Smooth muscle cell (in vitro differentiated cells): ENCODE results near the gene SEC14L5. TPM values are rescaled to one million over a fixed set of nuclear protein-coding genes. Genes with fewer than 3 reads are reported as not detected.
"Not testable (repeated sequence)": the region's sequence is repeated elsewhere in the genome, so short reads cannot be mapped to it uniquely, and the experiment has no call there.

Experiments
- DNase-seq: peaks from one replicate; lab custom pipeline; 2025; ENCODE audit not compliant: unreplicated experiment; lab: John Stamatoyannopoulos, UW
- H2AFZ ChIP-seq: fragments of 200-600 bp; sonication (generic); 2 replicates; pipeline ENCODE4 v1.6.0; 2016; ENCODE audit warnings: antibody characterized with exemption, low read depth, mild to moderate bottlenecking
- H3F3A ChIP-seq: fragments of 200-600 bp; sonication (generic); 2 replicates; pipeline ENCODE4 v1.6.0; 2017; ENCODE audit warnings: antibody characterized with exemption, low read depth
- H3K27ac ChIP-seq: fragments of 200-600 bp; sonication (generic); 2 replicates; pipeline ENCODE4 v1.5.1; 2016; ENCODE audit warnings: low read depth, mild to moderate bottlenecking
- H3K27me3 ChIP-seq: fragments of 200-600 bp; sonication (generic); 2 replicates; pipeline ENCODE4 v1.6.1; 2016; ENCODE audit warnings: low read depth, mild to moderate bottlenecking
- H3K36me3 ChIP-seq: fragments of 200-600 bp; sonication (generic); 2 replicates; pipeline ENCODE4 v1.5.1; 2016; ENCODE audit warnings: low read depth
- H3K4me1 ChIP-seq: fragments of 200-600 bp; sonication (generic); 2 replicates; pipeline ENCODE4 v1.5.1; 2016; ENCODE audit warnings: low read depth
- H3K4me2 ChIP-seq: fragments of 200-600 bp; sonication (generic); 2 replicates; pipeline ENCODE4 v1.6.0; 2016; ENCODE audit warnings: mild to moderate bottlenecking
- H3K4me3 ChIP-seq: fragments of 200-600 bp; sonication (generic); 2 replicates; pipeline ENCODE4 v1.5.1; 2016; ENCODE audit warnings: mild to moderate bottlenecking
- H3K79me2 ChIP-seq: fragments of 200-600 bp; sonication (generic); 2 replicates; pipeline ENCODE4 v1.6.0; 2016; ENCODE audit warnings: low read depth, mild to moderate bottlenecking
- H3K9ac ChIP-seq: fragments of 200-600 bp; sonication (generic); 2 replicates; pipeline ENCODE4 v1.6.0; 2016; ENCODE audit warnings: low read depth
- H3K9me3 ChIP-seq: fragments of 200-600 bp; sonication (generic); replicated peaks from 2 replicates; pipeline ENCODE4 v1.5.1; 2016; ENCODE audit warnings: low read depth
- H4K20me1 ChIP-seq: fragments of 200-600 bp; sonication (generic); 2 replicates; pipeline ENCODE4 v1.6.0; 2016; ENCODE audit warnings: low read depth
- CTCF ChIP-seq: fragments of 200-600 bp; sonication (generic); IDR thresholded peaks from 2 replicates; pipeline ENCODE4 v1.5.1; 2017; ENCODE audit warnings: borderline replicate concordance, mild to moderate bottlenecking, antibody characterized with exemption; ENCODE audit not compliant: insufficient read depth, poor library complexity, severe bottlenecking
- WGBS: methylation state at CpG from one replicate; pipeline ENCODE4 v1.1.7; 2016; ENCODE audit warnings: low lambda C conversion rate; 5-methylcytosine and 5-hydroxymethylcytosine counted together
- polyA plus RNA-seq: library from polyadenylated mRNA; unstranded; fragments of >200 nt; fragmentation: Nextera tagmentation; extraction: Ambion mirVana; gene quantifications from 2 replicates; pipeline ENCODE4 v1.2.1, GENCODE V29; 2016
- total RNA-seq: library from RNA; depleted of rRNA; stranded (reverse); fragments of >200 nt; gene quantifications from 2 replicates; pipeline ENCODE4 v1.2.3, GENCODE V29; 2014

The SEC14L5 gene
- total and polyA plus RNA-seq, 2 experiments from 2014 or later = not detected

DNA sequence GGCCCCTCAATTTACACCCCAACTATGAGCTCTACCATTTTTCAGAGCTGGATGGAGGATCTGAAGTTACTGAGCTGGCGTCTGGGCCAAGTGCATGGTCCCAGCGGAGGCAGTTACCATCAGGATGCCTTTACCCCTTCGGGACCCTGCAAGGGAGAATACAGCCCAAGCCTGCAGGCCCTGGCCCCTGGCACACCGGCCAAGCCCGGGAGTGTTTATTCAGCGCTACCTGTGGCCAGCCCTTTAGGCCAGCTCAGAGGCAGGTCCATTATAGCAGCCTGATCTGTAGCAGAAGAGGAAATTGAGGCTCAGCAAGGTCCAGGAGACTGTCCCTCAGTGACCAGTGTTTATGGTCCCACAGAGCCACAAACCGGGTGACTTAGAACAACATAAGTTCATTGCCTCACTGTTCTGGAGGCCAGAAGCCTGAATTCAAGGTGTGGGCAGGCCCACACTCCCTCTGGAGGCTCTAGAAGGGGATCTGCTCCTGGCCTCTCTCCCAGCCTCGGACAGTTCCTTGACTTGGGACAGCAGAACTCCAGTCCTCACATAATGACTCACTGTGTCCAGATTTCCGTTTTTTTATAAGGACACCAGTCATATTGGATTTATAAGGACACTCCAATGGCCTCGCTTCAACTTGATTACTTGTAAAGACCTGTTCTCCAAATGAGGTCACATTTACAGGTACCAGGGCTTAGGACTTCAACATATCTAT lies 8.8 kb downstream of the SEC14L5 start:
- no peak overlapping the region for H3K27ac ChIP-seq
- WGBS = 81% methylated on average over 10 of the region's 10 CpGs
- H3K79me2 ChIP-seq = no peaks in the 10 kb centered on the region
- no peak for TF ChIP-seq CTCF
- no peaks in the 10 kb centered on the region for H3K9me3 ChIP-seq
- no peak overlapping the region for H3K9ac ChIP-seq
- no peak overlapping the region for H2AFZ ChIP-seq
- no peaks in the 10 kb centered on the region for H4K20me1 ChIP-seq
- no peaks in the 10 kb centered on the region for H3K36me3 ChIP-seq
- H3K4me2 ChIP-seq = no peak overlapping the region
- no peak for DNase-seq
- no peaks in the 10 kb centered on the region for H3K27me3 ChIP-seq
- no peak overlapping the region for H3K4me3 ChIP-seq
- peaks cover 7% of the 10 kb centered on the region for H3K4me1 ChIP-seq
- H3F3A ChIP-seq = no peaks in the 10 kb centered on the region

GRCh38 chr16:4968278-4968677 lies 10.1 kb downstream of the SEC14L5 start:
- not testable (repeated sequence) for H2AFZ ChIP-seq, H3K9me3 ChIP-seq, H3K4me2 ChIP-seq, H4K20me1 ChIP-seq, H3F3A ChIP-seq, H3K4me1 ChIP-seq, DNase-seq, H3K36me3 ChIP-seq, H3K79me2 ChIP-seq, H3K27me3 ChIP-seq, H3K4me3 ChIP-seq, H3K27ac ChIP-seq, H3K9ac ChIP-seq
- WGBS = 92% methylated on average over 12 of the region's 12 CpGs

DNA sequence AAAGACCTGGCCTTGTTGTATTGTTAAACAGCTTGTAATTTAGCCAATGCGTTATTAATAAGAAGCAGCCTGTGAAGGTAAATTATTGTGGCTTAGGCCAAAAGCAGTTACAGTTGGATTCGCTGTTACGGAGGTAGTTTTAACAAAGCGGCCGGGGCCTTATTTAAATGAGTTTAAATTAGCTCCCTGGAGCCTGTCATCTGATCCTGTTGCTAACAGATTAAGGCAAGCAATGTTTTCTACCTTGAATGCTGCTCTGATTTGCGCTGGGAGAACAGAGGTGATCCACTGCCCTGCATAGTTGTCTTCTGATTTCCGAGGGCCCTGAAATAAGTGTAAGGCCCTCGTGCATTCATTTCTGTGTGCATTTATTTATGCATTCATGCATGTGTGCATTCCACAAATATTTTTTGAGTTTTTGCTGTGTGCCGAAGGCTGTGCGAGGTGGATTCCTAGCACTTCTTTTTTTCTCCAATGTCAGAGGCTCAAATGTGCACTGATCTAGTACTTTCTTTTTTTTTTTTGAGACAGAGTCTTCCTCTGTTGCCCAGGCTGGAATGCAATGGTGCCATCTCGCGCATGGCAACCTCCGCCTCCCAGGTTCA lies 10.9 kb downstream of the SEC14L5 start:
- Histone ChIP-seq H3K4me1 (peaks cover 7% of the 10 kb centered on the region), H3K79me2 (no peaks in the 10 kb centered on the region), H4K20me1 (no peaks in the 10 kb centered on the region), H2AFZ (no peak overlapping the region), H3K27me3 (no peaks in the 10 kb centered on the region), H3F3A (no peaks in the 10 kb centered on the region), H3K4me3 (no peak overlapping the region), H3K9me3 (no peaks in the 10 kb centered on the region), H3K9ac (no peak overlapping the region), H3K36me3 (no peaks in the 10 kb centered on the region), H3K27ac (no peak overlapping the region), H3K4me2 (no peak overlapping the region)
- no peak for DNase-seq
- WGBS = 59% methylated on average over 13 of the region's 13 CpGs
- TF ChIP-seq CTCF = no peak

GRCh38 chr16:4970010-4970409 lies 11.9 kb downstream of the SEC14L5 start:
- DNase-seq = no peak
- no peak overlapping the region for H3K9ac ChIP-seq
- H3K4me1 ChIP-seq = peaks cover 7% of the 10 kb centered on the region
- H3K27ac ChIP-seq = no peak overlapping the region
- H3K27me3 ChIP-seq = no peaks in the 10 kb centered on the region
- no peaks in the 10 kb centered on the region for H4K20me1 ChIP-seq
- no peaks in the 10 kb centered on the region for H3K36me3 ChIP-seq
- no peak overlapping the region for H3K4me2 ChIP-seq
- no peaks in the 10 kb centered on the region for H3K79me2 ChIP-seq
- no peaks in the 10 kb centered on the region for H3F3A ChIP-seq
- no peak overlapping the region for H3K4me3 ChIP-seq
- WGBS = 75% methylated on average over 3 of the region's 3 CpGs
- no peak for TF ChIP-seq CTCF
- H2AFZ ChIP-seq = no peak overlapping the region
- no peaks in the 10 kb centered on the region for H3K9me3 ChIP-seq
